C1 segment of cervical spinal cord (tissue), 14 donors: ENCODE data around the gene SLC38A3.

Experiments
- DNase-seq, 14 donors: peaks; one replicate each; lab custom pipeline; 2025; lab: John Stamatoyannopoulos, UW

The SLC38A3 gene

DNA sequence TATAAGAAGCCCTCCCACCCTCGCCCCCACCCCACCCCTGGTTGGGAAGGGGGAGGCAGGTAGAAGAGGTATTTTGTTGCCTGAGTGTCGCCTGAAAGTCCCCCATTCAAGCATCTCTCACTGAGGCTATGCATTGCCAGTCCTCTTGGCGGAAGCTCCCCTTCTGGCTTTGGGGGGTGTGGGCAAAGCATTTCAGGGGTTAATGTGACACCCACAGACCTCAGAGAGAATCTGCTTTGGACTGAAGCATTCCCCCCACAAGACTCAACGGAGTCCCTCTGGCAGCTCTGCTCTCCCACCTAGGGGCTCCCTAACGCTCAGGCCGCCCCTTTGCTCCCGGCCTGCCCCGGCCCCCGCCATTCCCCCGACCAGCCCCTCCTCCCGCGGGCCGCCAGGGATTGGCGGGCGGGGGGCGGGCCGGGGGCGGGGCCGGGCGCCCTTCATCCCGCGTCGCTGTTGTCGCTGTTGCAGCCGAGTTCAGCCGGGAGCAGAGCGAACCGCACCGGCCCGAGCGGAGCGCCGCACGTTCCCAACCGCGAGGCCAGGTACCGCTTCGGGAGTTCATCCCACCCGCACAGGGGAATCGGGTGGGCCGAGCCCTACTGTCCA lies at the start of gene SLC38A3:
TSS of gene SLC38A3 (plus strand) at position 468 of the 609 bp plus-strand sequence. CDS start 8,929 bp downstream, outside the sequence.
- DNase-seq = peak in 10 of 14 donors; percentile 11 to 71 (median 44)

DNA sequence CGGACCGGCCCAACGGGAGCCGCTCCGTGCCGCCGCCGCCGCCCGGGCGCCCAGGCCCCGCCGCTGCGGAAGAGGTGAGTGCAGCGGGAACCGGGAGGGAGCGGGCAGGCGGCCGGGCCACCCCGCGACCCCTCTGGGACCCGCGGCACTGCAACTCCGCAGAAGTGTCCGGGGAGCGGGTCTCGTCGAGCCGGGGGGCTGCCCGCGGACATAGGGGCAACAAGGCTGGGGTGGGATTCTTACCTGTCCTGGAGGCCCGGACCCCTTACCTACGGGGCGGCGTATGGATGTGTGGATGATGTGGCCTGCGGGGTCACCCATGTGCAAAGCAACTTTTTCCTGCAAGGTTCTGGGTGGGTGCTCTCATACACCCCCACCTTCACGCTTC lies 49.6 kb upstream of the SLC38A3 start:
- DNase-seq = no peak

DNA sequence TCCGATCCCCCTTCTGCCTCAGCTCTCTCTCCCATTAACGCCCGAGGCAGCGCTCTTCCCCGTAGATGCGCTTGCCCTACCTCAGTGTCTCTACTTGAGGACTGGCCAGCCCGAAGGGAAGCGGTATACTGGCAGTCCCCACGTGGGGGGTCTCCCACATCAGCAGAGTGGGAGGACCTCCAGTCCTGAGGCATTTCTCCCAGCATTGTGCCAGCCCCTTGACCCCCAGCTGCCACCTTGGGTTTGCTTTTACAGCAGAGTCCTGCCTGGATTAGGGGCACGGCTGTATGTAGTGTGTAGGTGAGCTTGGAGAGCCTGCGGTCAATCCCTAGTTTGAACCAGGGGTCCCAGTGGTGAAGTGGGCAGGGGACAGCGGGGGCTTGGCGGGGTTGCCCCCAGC lies 49.2 kb upstream of the SLC38A3 start:
- DNase-seq = no peak

DNA sequence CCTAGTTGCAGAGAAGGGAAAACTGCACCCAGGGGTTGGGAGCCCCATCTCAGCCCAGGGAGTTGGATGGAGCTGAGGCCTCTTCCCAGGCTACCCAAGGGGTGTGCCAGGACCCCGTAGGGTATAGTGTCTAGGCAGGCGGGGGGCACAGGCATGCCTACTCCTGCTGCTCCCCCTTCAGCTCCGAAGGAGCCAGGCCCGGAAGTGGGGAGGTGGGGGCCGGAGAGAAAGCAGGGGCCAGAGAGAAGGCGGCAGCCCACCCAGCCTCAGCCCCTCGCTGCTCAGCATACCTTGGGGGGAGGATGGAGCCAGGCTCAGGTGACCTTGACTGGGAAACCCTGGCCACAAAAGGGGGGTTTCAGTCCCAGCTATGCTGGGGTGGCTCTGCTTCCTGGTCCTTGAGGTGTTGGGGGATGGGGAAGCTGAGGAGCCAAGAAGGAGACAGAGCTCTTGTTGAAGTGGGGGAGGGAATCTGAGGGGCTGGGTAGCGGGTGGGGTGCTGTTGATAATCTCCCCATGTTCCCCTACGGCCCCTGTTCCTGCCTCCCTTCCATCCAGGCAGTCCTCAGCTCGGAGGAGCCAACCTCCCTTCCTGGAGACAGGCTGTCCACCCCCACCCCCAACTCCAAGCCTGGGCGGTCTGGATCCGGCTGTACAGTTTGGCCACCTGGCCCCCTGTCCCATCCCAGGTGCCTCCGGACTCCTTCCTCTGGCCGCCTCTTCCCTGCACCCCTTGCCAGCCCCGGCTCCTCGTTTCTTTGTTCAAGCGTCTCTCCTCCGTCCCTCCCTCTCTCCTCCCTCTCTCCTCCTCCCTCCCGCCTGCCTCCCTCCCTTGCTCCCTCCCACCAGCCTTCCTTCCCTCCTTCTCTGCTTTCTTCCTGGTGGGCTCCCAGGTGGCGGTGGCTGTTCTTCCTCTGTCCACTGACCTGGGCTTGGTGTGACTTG lies 48.2 kb upstream of the SLC38A3 start:
- DNase-seq = no peak

DNA sequence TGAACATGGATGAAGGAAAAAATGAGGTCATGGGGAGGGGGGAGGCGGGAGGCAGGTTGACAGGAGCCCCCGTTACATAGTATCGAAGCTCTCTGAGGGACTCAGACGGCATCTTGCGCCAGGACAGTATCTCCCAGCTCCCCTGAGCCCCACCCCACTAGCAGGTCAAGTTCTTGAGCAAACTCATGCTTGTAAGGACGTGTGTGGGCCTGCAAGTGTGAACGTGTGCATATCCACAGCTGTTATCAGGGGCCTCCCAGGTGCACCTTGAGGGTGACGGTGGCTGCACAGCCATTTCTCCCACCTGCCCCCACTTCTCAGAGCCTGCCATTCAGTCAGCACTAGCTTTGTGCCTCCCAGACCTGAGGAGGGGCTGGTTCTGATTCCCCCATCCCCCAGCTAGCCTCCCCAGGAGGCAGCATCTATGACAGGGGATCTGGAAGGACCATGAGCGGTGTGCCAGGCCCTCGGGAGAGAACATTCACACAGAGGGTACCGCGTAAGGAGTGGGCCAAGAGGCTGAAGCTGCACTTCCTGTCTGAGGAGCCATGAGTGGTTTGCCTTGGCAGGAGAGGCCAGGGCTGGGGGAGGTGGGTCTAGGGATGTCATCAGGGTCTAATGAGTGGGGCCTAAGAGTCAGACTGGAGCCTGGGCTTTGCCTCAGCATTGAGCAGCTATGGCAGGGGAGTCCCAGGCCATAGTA lies 47.1 kb upstream of the SLC38A3 start:
- no peak for DNase-seq

DNA sequence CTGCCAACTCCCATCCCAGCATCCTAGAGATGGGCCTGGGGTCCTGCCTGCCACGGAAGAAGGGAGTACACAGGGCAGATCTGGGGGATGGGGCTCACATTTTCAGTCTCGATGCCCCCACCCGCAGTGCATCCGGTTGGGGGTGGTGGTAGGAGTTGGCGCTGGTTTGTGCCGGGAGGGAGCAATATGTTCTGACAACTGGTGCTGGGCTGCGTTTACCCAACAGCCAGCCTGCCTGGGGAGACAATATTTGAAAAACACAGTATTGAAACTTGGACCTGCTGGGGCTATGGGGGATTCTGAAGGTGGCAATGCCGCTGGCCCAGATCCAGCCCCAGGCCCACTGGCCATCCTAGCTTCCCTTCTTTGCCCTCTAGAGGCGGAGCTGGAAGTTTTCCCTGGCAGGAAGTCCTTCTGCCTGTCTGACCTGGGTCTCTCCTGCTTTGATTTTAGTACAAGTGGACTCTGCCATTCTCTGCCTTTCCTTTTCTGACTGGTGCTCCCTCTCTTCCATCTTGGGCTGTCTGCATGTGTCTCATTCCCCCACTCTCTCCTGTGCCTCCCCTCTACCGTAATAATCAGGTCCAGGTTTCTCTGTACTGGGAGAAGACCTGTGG lies 46.4 kb upstream of the SLC38A3 start:
- no peak for DNase-seq

DNA sequence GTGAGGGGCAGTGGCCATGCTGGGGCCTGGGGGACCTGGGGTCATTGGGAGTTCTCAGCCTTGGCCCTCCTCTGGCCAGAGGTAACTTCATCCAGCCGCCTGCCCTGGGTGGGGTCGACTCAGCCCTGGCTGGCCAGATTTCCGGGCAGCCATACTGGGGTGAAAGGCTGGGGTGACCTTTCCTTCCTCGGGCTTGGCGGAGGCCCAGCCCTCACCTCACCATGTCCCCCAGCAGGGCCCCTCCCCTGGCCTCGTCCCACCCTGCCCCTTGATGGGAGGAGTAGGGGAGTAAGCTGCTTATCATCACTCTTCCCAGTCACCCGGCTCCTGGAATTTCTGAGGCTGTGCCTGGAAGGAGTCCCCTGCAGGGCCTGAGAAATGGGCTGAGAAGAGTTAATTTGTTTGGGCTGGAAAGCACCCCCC lies 44.5 kb upstream of the SLC38A3 start:
- DNase-seq = no peak

DNA sequence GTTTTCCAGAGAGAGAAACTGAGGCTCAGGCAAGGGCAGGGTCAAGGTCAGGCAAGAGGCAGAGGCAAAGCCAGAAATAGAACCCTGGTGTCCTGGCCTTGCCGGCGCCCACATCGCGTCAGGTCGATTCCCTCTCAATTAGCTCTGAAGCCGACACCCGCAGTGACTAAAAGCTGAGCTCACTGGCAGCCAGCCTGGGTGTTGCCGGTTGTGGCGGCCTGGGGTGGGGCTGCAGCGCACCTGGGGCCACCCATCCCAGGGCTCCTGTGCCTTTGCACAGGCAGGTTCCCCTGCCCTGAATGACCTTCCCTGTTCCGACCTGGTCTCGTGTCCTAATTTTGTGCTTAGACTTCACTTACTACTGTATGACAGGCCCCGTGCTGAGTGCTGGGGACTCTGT lies 43.8 kb upstream of the SLC38A3 start:
- no peak for DNase-seq

DNA sequence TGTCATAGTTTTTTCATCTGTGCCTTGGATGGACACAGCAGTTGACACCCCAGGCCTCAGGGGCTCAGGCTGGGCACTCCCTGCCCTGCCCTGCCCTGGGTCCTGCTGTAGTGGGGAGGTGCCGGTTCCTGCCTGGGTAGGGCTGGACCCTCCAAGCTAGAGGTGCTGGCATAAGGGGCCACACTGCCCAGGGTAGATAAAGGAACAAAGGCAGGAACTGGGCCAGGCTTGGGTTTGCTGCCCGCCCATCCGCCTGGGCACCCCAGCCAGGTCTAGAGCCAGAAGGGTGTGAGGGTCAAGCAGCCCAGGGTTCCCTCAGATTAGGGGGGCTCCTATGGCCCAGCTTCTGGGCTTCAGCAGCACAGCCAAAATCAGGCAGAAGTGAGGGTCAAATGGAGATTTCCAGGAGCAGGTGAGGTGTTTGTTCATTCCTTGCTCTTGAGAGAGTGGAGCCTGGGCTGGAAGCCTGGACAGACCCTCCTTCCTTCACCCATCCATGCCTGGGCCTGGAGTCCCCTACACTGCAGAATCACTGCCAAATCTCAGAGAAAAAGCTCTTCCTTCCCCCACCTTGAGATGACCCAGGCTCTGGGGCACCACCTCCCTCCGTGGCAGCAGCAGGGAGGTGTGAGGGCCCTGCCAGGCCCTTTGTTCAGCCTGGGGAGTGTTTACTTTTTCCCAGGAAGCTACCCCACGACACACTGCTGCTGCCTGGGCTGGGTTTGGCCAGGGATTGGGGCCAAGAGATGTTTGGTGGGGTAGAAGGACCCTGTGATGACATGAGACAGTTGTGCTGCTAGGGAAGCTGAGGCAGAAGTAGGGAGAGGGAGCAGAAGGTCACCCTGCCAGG lies 42.8 kb upstream of the SLC38A3 start:
- no peak for DNase-seq

DNA sequence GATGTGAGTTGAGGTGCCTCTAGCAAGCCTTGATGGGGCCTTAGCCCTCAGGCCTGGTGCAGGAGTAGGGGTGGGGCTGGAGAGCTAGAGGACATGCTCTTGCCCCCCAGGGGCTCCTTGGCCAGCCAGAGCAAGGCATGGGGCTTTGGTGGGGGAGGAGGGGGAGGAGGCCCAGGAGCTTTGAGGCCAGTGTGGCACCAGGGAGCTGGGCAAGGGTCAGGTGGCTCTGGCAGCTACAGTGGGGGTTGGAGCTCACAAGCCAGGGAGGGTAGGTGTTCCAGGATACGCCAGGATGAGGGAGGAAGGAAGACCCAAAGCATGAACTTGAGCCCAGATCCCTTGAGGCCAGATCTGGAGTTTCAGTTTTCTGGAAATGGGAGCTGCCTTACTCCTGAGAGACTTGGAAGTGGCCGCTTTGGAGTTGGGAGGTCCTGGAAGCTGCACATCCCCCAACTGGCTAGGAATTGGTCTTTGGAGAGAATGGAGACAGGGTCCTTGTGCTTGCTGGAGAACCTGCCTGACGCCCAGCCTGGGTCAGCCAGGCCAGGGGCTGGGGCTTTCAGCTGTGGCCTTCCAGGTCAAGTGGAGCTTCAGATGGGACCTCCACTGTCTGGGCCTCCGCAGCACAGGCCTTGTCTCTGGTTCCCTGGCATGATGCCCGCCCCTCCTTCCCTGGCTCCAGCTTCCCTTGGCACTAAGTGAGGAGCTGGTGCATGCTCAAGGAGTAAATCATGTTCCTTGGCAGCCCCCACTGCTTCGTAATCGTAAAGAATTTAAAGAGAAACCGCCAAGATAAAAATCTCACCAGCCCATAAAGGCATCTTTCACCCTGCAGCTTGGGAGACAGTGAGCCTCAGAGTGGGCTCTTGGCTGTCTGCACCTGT lies 41.3 kb upstream of the SLC38A3 start:
- peak in 9 of 14 donors; percentile 2 to 49 (median 18) for DNase-seq

DNA sequence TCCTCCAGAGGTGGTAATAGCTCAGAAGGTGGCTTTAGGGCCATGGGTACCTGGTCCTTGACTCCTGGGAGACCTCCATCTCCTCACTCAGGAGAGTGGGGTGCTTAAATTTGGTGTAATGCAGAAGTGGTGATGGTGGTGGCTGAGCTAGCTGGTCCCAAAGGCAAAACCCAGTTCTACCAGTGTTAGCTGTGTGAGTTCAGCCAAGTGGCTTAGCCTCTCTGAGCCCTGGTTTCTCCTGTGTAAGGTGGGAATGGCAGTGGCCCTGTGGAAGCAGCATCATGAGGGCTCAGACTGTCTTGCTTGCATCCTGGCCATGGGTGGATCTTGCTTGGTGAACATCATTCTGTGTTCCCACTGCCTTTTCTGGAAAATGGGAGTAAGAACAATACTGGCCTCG lies 40.6 kb upstream of the SLC38A3 start:
- DNase-seq = no peak

DNA sequence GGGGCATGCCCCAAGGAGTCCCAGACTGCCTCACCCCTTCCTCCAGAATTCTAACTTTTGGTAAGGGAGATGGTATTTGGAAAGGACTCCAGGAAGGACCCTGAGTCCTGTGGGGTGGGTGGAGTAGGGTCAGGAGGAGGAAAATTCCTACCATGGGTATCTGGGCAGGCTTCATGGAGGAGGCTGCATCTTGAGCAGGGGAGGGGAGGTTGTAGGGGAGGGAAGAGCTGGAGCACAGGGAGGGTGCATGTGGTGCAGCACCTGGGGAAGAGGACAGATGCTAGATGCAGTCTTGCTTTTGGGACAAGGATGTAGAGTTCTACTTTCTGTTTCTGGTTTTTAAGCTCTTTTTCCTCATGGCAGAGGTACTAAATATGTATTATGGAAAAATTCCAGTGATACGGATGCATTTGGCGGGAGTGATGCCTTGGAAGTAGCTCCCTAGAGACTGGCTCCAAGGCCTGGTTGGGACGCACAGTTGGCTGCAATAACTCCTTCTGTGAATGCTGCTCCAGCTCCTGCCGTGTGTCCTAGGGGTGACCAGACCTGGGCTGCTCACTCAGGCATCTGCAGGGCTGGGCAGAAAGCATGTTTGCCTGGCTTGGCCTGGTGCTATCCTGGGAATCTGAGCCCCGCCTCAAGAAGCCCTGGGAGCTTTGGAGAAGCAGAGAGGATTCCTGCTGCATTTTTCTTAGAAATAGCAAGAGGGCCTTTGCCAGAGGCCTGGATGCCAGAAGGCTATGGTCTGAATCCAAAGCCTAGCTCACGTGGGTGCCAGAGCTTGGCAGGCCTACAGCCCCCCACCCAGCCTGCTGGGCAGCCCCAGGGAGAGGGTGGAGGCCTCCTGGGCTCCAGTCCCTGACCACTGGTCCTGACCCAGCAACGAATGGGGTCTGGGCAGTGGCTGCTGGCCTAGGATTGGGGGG lies 39.8 kb upstream of the SLC38A3 start:
- peak in 10 of 14 donors; percentile 11 to 70 (median 46) for DNase-seq

DNA sequence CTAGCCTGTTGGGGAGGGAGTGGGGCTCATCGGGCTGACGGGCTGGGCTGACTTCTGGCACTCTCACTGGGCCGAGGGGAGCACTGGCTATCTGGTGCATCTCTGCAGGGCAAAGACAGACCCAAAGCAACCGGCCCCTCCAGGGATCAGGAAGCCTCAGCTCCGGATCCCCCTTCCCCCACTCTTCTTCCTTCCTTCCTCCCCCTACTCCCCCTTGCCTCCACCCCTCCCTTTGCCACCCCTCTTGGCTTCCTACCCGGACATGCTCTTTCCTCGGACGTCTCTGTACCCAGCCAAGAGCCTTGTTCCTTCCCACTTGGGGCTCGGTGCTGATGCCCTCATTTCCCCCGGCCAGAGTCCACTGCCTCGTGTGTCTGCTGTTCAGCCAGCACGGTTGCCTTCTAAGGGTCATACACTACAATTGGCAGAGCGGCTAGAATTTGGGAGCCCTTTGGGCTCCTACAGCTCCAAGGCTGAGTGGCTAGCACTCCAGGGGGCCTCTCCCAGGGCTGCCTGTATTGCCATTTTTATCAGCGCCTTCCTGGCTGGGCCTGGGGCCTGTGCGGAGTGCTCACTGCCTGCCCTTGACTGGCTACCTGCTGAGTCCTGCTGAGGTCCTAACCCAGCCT lies 39.0 kb upstream of the SLC38A3 start:
- peak in 3 of 14 donors; percentile 35 to 50 (median 41) for DNase-seq

DNA sequence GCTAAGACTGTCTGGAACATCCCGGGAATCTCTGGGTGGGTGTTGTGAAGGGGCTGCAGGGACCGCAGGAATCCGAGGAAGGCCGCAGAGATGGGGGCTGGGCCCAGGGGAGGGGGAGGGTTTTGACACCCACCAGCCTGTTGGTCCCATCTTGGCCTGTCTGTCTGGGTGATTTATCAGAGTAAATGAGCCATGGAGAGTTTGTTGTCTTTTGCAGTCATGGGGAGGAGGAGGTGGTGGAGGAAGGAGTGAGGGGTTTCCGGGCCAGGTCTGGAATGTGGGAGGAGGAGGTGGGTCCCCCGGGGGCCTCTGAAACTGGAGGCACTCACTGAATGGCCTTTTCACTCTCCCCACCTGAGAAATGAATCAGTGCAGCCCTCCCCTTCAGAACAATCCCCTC lies 38.5 kb upstream of the SLC38A3 start:
- no peak for DNase-seq

DNA sequence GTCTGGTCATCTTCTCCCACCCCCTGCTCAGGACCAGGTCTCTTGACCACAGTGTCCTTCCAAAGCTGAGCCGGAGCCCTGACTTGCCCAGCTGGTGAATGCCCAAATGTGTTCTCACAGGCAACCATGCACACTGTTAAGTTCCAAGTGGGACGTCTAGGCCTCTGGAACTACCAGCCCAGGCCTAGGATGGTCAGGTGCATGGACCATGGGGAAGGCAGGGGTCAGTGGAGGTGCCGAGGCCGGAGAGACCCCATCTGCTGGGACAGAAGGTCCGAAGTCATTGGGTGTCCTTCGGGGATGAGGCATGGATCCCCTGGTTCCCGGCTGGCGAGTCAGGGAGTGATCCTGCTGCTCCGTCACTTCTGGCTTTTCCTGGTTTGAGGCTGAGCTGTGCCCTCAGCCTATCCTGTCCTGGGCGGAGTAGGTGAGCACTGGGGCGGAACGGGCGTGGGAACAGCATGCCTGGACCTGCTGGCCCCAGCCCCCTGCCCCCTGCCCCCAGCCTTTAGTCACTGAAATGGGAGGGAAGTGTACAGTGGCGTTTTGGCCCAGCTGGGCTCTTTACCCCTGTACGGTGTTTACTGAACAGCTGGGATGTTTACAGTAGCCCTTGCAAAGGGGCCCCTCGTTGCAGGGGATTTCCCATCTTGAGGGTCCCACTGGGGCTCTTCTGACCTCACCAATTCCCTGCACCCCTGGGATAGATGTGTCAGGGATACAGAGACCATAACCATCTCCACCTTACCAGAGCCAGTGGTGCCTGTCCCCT lies 37.8 kb upstream of the SLC38A3 start:
- DNase-seq = no peak

DNA sequence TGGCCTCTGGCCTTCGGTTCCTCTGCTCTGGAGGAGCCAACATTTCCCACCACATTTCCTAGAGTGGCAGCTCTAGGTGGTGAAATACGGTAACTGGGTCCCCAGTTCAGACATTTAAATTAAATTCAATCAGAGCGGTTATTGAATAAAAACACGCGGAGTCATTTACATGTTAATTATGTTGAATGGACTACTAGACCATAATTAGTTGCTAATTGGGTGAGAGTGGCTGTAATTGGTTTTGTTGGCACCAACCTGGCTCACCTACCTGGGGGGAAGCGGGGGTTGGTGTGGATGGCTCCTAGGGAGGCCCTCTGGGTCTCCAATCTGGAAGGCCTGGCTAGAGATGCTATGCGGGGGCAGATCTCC lies 37.2 kb upstream of the SLC38A3 start:
- DNase-seq = no peak

DNA sequence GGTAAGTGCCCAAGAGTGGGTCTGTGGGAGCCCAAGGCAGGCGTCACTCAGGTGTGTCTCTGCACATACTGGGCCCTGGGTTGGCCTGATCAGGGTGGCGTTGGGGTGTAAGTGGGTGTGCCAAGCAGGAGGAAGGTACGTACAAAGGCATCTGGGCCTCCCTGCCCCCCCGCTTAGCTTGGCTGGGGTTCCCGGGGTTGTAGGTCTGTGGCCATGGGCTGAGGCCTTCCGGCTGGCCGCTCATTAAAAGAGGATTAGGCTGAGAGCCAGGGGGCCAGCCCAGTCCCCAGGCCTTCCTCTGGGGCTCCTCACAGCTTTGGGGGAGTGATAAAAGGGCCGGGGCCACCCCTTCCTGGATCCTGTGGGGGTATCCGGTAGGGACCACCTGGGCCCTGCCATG lies 36.7 kb upstream of the SLC38A3 start:
- no peak for DNase-seq

DNA sequence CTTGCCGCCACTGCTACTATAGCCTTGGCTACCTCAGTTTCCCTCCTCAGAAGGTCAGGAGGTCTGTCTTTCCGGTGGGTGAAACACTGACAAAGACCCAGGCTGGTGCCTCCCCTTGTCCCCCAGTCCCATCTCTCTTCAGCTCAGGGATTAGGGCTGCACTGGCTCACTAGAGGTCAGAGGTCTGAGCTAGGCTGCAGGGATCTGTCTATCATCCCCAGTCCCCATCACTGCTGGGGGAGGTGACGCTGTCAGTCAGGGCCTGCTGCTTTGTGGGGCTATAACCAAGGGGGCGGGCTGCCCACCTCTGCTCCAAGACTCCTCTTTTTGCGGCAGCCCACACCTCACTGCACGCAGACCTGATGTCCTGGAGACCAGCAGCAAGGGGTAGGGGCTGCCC lies 36.3 kb upstream of the SLC38A3 start:
- no peak for DNase-seq
